Osteoblast (primary cell): Measurements from ENCODE around the gene ISOC1. TPM values are rescaled to one million over a fixed set of nuclear protein-coding genes. Genes with fewer than 3 reads are reported as not detected.

Source experiments
- DNase-seq: peaks from one replicate; pipeline ENCODE4 v3.0.0; 2011; ENCODE audit warnings: low spot score, mixed read lengths; ENCODE audit not compliant: insufficient read length; ENCODE audit errors: missing footprints
- H2AFZ ChIP-seq: 2 replicates; pipeline ENCODE4 v1.6.0; 2011; ENCODE audit warnings: mild to moderate bottlenecking, low read length
- H3K27ac ChIP-seq: 2 replicates; pipeline ENCODE4 v1.5.1; 2011; ENCODE audit warnings: mild to moderate bottlenecking, low read depth, low read length, moderate library complexity
- H3K27me3 ChIP-seq: 2 replicates; pipeline ENCODE4 v1.6.0; 2012; ENCODE audit warnings: mild to moderate bottlenecking, control low read depth, inconsistent platforms, low read length, moderate library complexity; ENCODE audit not compliant: insufficient read depth
- H3K36me3 ChIP-seq: 2 replicates; pipeline ENCODE4 v1.5.1; 2011; ENCODE audit warnings: mild to moderate bottlenecking, low read length, control low read depth, moderate library complexity; ENCODE audit not compliant: insufficient read depth
- H3K4me1 ChIP-seq: 2 replicates; pipeline ENCODE4 v1.5.1; 2011; ENCODE audit warnings: mild to moderate bottlenecking, low read length, control low read depth, moderate library complexity; ENCODE audit not compliant: insufficient read depth
- H3K4me2 ChIP-seq: 2 replicates; pipeline ENCODE4 v1.6.0; 2011; ENCODE audit warnings: mild to moderate bottlenecking, low read length; ENCODE audit not compliant: insufficient read depth
- H3K4me3 ChIP-seq: fragments of 200-600 bp; sonication (generic); 3 replicates; pipeline ENCODE4 v1.5.1; 2012; ENCODE audit warnings: mild to moderate bottlenecking, low read length, inconsistent platforms; ENCODE audit not compliant: insufficient read depth
- H3K79me2 ChIP-seq: 2 replicates; pipeline ENCODE4 v1.6.0; 2012; ENCODE audit warnings: mild to moderate bottlenecking, low read length, control low read depth, inconsistent platforms; ENCODE audit not compliant: insufficient read depth
- H3K9me3 ChIP-seq: 2 replicates; pipeline ENCODE4 v1.5.1; 2011; ENCODE audit warnings: low read depth, low read length, control low read depth
- H4K20me1 ChIP-seq: 2 replicates; pipeline ENCODE4 v1.6.0; 2012; ENCODE audit warnings: mild to moderate bottlenecking, low read length, control low read depth; ENCODE audit not compliant: insufficient read depth
- total RNA-seq: library from RNA; depleted of rRNA; stranded (reverse); fragments of >200 nt; gene quantifications from 2 replicates; pipeline ENCODE4 v1.2.3, GENCODE V29; 2012
- TF ChIP-seq, protein P1 (sequence below): IDR thresholded peaks from 2 replicates; pipeline ENCODE4 v1.5.1; 2011; ENCODE audit warnings: mild to moderate bottlenecking, low read depth, low read length, moderate library complexity; ENCODE audit errors: extremely low read depth

The ISOC1 gene
- total RNA-seq, 1 donor, result 9.8 TPM

- peak overlapping the region; percentile 98 for H2AFZ ChIP-seq
- TF ChIP-seq, protein P1, sequence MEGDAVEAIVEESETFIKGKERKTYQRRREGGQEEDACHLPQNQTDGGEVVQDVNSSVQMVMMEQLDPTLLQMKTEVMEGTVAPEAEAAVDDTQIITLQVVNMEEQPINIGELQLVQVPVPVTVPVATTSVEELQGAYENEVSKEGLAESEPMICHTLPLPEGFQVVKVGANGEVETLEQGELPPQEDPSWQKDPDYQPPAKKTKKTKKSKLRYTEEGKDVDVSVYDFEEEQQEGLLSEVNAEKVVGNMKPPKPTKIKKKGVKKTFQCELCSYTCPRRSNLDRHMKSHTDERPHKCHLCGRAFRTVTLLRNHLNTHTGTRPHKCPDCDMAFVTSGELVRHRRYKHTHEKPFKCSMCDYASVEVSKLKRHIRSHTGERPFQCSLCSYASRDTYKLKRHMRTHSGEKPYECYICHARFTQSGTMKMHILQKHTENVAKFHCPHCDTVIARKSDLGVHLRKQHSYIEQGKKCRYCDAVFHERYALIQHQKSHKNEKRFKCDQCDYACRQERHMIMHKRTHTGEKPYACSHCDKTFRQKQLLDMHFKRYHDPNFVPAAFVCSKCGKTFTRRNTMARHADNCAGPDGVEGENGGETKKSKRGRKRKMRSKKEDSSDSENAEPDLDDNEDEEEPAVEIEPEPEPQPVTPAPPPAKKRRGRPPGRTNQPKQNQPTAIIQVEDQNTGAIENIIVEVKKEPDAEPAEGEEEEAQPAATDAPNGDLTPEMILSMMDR, result no peak
- H3K27ac ChIP-seq, result peak overlapping the region; percentile 51
- peak overlapping the region; percentile 90 for H3K4me2 ChIP-seq
- H4K20me1 ChIP-seq, result no peaks in the 10 kb centered on the region
- peak overlapping the region; percentile 88 for H3K4me3 ChIP-seq
- no peaks in the 10 kb centered on the region for H3K9me3 ChIP-seq
- no peaks in the 10 kb centered on the region for H3K36me3 ChIP-seq
- H3K4me1 ChIP-seq, result peaks cover 9% of the 10 kb centered on the region
- peaks cover 7% of the 10 kb centered on the region for H3K27me3 ChIP-seq
- peaks cover 7% of the 10 kb centered on the region for H3K79me2 ChIP-seq
- peak; percentile 77 for DNase-seq
These were observed 663 bp downstream of the ISOC1 start for GRCh38 chr5:129094924-129095899.

GRCh38 chr5:129096382-129096991, 1.9 kb downstream of the ISOC1 start:
- Histone ChIP-seq H3K4me2 (no peak overlapping the region), H3K4me3 (no peak overlapping the region), H2AFZ (no peak overlapping the region), H3K9me3 (no peaks in the 10 kb centered on the region), H3K27me3 (peaks cover 4% of the 10 kb centered on the region), H3K27ac (no peak overlapping the region), H4K20me1 (no peaks in the 10 kb centered on the region), H3K36me3 (no peaks in the 10 kb centered on the region), H3K4me1 (peaks cover 9% of the 10 kb centered on the region), H3K79me2 (peaks cover 7% of the 10 kb centered on the region)
- no peak for DNase-seq
- TF ChIP-seq, protein P1, result no peak

GRCh38 chr5:129097498-129098296, 3.1 kb downstream of the ISOC1 start:
- Histone ChIP-seq H3K4me2 (no peak overlapping the region), H4K20me1 (no peaks in the 10 kb centered on the region), H3K79me2 (peaks cover 7% of the 10 kb centered on the region), H3K4me3 (no peak overlapping the region), H3K27me3 (no peaks in the 10 kb centered on the region), H2AFZ (no peak overlapping the region), H3K36me3 (no peaks in the 10 kb centered on the region), H3K4me1 (peaks cover 9% of the 10 kb centered on the region), H3K27ac (no peak overlapping the region), H3K9me3 (no peaks in the 10 kb centered on the region)
- DNase-seq, result no peak
- TF ChIP-seq, protein P1, result no peak
